OCI-LY1 (cell line): ENCODE measurements around the gene TTC16.

Source experiments
- H2AFZ ChIP-seq: fragments of 200-600 bp; sonication (generic), shearing (Covaris generic); 2 replicates; pipeline ENCODE4 v1.6.0; 2014; ENCODE audit warnings: antibody characterized with exemption, mild to moderate bottlenecking, low read length
- H3F3A ChIP-seq: fragments of 200-600 bp; sonication (generic), shearing (Covaris generic); 2 replicates; pipeline ENCODE4 v1.6.0; 2014; ENCODE audit warnings: mild to moderate bottlenecking, antibody characterized with exemption, low read length, moderate library complexity; ENCODE audit not compliant: insufficient read depth
- H3K27ac ChIP-seq: fragments of 200-600 bp; sonication (generic); 2 replicates; pipeline ENCODE4 v1.5.1; 2014; ENCODE audit warnings: low read length, mixed run types, mild to moderate bottlenecking, low read depth; ENCODE audit not compliant: poor library complexity, severe bottlenecking
- H3K27me3 ChIP-seq: fragments of 200-600 bp; sonication (generic); 2 replicates; pipeline ENCODE4 v1.6.0; 2014; ENCODE audit warnings: antibody characterized with exemption, mild to moderate bottlenecking, low read length, moderate library complexity; ENCODE audit not compliant: insufficient read depth
- H3K36me3 ChIP-seq: fragments of 200-600 bp; sonication (generic); 2 replicates; pipeline ENCODE4 v1.6.1; 2014; ENCODE audit warnings: mild to moderate bottlenecking, antibody characterized with exemption, low read length, moderate library complexity, mixed read lengths; ENCODE audit not compliant: insufficient read depth
- H3K4me1 ChIP-seq: fragments of 200-600 bp; sonication (generic); 2 replicates; pipeline ENCODE4 v1.5.1; 2014; ENCODE audit warnings: mild to moderate bottlenecking, low read length, moderate library complexity; ENCODE audit not compliant: insufficient read depth, severe bottlenecking
- H3K4me2 ChIP-seq: fragments of 200-600 bp; sonication (generic), shearing (Covaris generic); 2 replicates; pipeline ENCODE4 v1.6.1; 2014; ENCODE audit warnings: low read length
- H3K4me3 ChIP-seq: fragments of 200-600 bp; sonication (generic); 2 replicates; pipeline ENCODE4 v1.5.1; 2014; ENCODE audit warnings: low read length, low read depth, mild to moderate bottlenecking, mixed read lengths; ENCODE audit not compliant: poor library complexity, severe bottlenecking
- H3K79me2 ChIP-seq: fragments of 200-600 bp; shearing (Covaris generic); 2 replicates; pipeline ENCODE4 v1.6.1; 2016; ENCODE audit warnings: mixed run types, low read length, mixed read lengths; ENCODE audit not compliant: insufficient read depth
- H3K9ac ChIP-seq: fragments of 200-600 bp; sonication (generic), shearing (Covaris generic); 2 replicates; pipeline ENCODE4 v1.6.1; 2014; ENCODE audit warnings: mild to moderate bottlenecking, low read length, mixed read lengths
- H3K9me2 ChIP-seq: fragments of 200-600 bp; sonication (generic), shearing (Covaris generic); 2 replicates; pipeline ENCODE4 v1.6.1; 2014; ENCODE audit warnings: low read depth, mild to moderate bottlenecking, low read length, mixed read lengths
- H3K9me3 ChIP-seq: fragments of 200-600 bp; shearing (Covaris generic); 2 replicates; pipeline ENCODE4 v1.6.1; 2014; ENCODE audit warnings: low read length, mixed read lengths
- H4K20me1 ChIP-seq: fragments of 200-600 bp; sonication (generic), shearing (Covaris generic); 2 replicates; pipeline ENCODE4 v1.6.0; 2016; ENCODE audit warnings: mild to moderate bottlenecking, low read length; ENCODE audit not compliant: insufficient read depth
- EZH2 ChIP-seq: fragments of 200-600 bp; sonication (generic), shearing (Covaris generic); IDR thresholded peaks from 2 replicates; pipeline ENCODE4 v1.8.0; 2017; ENCODE audit warnings: borderline replicate concordance, mixed run types, mild to moderate bottlenecking, antibody characterized with exemption, low read length, moderate library complexity, mixed read lengths
- TF ChIP-seq, protein P1 (sequence below): fragments of 200-600 bp; sonication (generic), shearing (Covaris generic); IDR thresholded peaks from 2 replicates; pipeline ENCODE4 v1.5.1; 2017; ENCODE audit warnings: mild to moderate bottlenecking, antibody characterized with exemption, low read length, moderate library complexity, mixed read lengths

The TTC16 gene

GRCh38 chr9:127741831-127742434 is 26.1 kb downstream of the TTC16 start:
- no peak for TF ChIP-seq EZH2
- TF ChIP-seq, protein P1, sequence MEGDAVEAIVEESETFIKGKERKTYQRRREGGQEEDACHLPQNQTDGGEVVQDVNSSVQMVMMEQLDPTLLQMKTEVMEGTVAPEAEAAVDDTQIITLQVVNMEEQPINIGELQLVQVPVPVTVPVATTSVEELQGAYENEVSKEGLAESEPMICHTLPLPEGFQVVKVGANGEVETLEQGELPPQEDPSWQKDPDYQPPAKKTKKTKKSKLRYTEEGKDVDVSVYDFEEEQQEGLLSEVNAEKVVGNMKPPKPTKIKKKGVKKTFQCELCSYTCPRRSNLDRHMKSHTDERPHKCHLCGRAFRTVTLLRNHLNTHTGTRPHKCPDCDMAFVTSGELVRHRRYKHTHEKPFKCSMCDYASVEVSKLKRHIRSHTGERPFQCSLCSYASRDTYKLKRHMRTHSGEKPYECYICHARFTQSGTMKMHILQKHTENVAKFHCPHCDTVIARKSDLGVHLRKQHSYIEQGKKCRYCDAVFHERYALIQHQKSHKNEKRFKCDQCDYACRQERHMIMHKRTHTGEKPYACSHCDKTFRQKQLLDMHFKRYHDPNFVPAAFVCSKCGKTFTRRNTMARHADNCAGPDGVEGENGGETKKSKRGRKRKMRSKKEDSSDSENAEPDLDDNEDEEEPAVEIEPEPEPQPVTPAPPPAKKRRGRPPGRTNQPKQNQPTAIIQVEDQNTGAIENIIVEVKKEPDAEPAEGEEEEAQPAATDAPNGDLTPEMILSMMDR, result no peak
- Histone ChIP-seq H3K9me2 (no peaks in the 10 kb centered on the region), H3K36me3 (peaks cover 13% of the 10 kb centered on the region; the same call in 1 of the 2 replicates), H3K27ac (no peak overlapping the region), H3K4me3 (no peak overlapping the region), H2AFZ (no peak overlapping the region), H3K4me2 (no peak overlapping the region), H4K20me1 (no peaks in the 10 kb centered on the region), H3K27me3 (no peaks in the 10 kb centered on the region), H3K9me3 (no peaks in the 10 kb centered on the region), H3K9ac (no peak overlapping the region), H3F3A (no peaks in the 10 kb centered on the region), H3K4me1 (peaks cover 6% of the 10 kb centered on the region), H3K79me2 (no peaks in the 10 kb centered on the region)

DNA sequence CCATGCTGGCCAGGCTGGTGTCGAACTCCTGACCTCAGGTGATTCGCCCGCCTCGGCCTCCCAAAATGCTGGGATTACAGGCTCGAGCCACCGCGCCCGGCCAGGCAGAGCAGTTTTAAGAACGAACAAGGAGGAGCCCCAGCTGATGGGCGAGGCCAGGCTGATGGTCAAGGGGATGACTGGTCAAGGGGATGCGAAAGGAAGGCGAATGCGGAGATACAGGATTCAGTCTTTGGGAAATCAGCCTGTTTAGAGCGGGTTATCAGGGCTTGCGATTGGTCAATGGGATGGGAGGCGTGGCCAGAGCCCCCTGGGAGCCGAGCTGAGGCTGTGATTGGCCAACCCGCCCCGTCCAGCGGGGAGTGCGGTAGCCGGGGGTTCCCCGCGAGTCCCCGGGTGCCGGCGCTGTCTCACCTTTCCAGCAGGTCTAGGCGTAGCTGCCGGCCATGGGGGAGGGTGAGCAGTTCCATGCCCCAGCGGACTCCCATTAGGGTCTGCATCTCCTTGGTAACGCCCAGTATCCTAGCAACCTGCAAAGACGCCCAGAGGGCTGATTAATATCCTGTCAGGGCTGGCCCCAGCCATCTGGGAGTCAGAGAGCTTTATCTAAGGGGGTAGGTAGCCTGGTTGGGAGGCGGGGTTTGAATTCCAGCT is 26.7 kb downstream of the TTC16 start:
- H3K27me3 ChIP-seq, result no peaks in the 10 kb centered on the region
- no peak overlapping the region for H3K4me2 ChIP-seq
- no peak overlapping the region for H3K4me3 ChIP-seq
- H4K20me1 ChIP-seq, result no peaks in the 10 kb centered on the region
- no peaks in the 10 kb centered on the region for H3K9me3 ChIP-seq
- peaks cover 6% of the 10 kb centered on the region for H3K4me1 ChIP-seq
- H3K36me3 ChIP-seq, result peaks cover 13% of the 10 kb centered on the region; the same call in 1 of the 2 replicates
- H3K79me2 ChIP-seq, result no peaks in the 10 kb centered on the region
- no peak for TF ChIP-seq EZH2
- TF ChIP-seq, protein P1, result no peak
- no peak overlapping the region for H3K27ac ChIP-seq
- no peak overlapping the region for H3K9ac ChIP-seq
- H3F3A ChIP-seq, result no peaks in the 10 kb centered on the region
- H3K9me2 ChIP-seq, result no peaks in the 10 kb centered on the region
- H2AFZ ChIP-seq, result no peak overlapping the region

GRCh38 chr9:127744398-127745110 is 28.7 kb downstream of the TTC16 start:
- H2AFZ ChIP-seq, result no peak overlapping the region
- peaks cover 6% of the 10 kb centered on the region for H3K4me1 ChIP-seq
- no peaks in the 10 kb centered on the region for H3F3A ChIP-seq
- H3K9me2 ChIP-seq, result no peaks in the 10 kb centered on the region
- no peak overlapping the region for H3K27ac ChIP-seq
- H3K36me3 ChIP-seq, result peaks cover 13% of the 10 kb centered on the region
- no peaks in the 10 kb centered on the region for H3K27me3 ChIP-seq
- no peak overlapping the region for H3K4me2 ChIP-seq
- no peak for TF ChIP-seq EZH2
- TF ChIP-seq, protein P1, result no peak
- H3K4me3 ChIP-seq, result no peak overlapping the region
- H3K79me2 ChIP-seq, result no peaks in the 10 kb centered on the region
- no peaks in the 10 kb centered on the region for H3K9me3 ChIP-seq
- no peak overlapping the region for H3K9ac ChIP-seq
- no peaks in the 10 kb centered on the region for H4K20me1 ChIP-seq
